ENCODE data around the gene AP1S1.

DNA sequence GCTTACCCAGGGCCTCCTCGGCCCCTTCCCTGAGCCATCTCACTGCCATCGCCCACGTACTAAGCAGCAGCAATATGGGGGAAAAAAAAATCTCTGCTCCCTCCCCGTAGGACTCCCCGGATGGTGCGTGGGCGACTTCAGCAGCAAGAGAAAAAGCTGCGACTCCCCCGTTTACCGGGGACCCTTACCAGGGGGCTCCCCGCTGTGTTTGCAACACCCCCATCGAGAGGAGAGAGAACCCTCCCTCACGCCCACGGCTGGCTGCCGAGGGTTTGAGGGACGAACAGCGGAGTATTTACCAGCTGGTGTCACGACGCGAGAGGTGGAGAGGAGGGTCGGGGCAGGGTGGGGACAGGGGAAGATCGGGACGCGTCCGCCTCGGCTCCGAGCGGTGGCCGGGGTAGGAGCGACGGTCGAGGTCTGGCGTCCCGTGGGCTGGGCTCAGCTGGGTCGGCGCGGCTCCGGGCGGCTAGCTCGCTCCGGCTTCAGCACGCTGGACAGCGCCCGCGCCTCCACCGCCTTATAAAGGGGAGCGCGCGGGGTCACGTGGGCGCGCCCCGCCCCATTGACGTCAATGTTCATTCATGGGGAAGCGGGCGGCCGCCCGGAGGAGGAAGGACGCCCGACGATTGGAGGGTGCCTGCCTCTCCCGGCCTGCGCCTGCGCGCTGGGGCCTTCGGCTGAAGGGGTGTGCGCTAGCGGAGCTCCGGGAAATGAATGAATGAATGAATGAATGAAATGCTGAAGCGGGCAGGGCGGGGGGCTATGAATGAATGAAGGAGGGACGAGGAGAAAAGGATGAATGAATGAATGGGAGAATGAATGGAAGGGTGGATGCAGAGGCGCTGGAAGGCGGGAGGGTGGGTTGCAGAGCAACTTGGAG lies 11.0 kb downstream of the AP1S1 start, which contains the start of gene VGF:
- TF ChIP-seq GATA3 (IDR thresholded peaks at IDR 0.05; ENCODE audit: low read depth, low read length) (no peak), GATA2 (IDR thresholded peaks at IDR 0.05; ENCODE audit: low read depth, low read length) (no peak)
